Muscle layer of colon (tissue), 2 donors: ENCODE data around the gene RPL37.
"Not testable (repeated sequence)": the region's sequence is repeated elsewhere in the genome, so short reads cannot be mapped to it uniquely, and the experiment has no call there.

Experiments used
- H3K27ac ChIP-seq: one replicate; pipeline ENCODE4 v1.7.0; 2013; ENCODE audit warnings: low read depth, mild to moderate bottlenecking, low read length, moderate library complexity
- H3K27me3 ChIP-seq, 2 donors: one replicate each; pipeline ENCODE4 v1.7.0; 2013; ENCODE audit warnings: low read length in 2 of 2, mild to moderate bottlenecking in 2 of 2; ENCODE audit not compliant: insufficient read depth in 2 of 2, control insufficient read depth in 1 of 2
- H3K36me3 ChIP-seq: one replicate; pipeline ENCODE4 v1.7.0; 2013; ENCODE audit warnings: mild to moderate bottlenecking, low read length; ENCODE audit not compliant: insufficient read depth
- H3K4me1 ChIP-seq: one replicate; pipeline ENCODE4 v1.7.0; 2013; ENCODE audit warnings: mild to moderate bottlenecking, low read length; ENCODE audit not compliant: insufficient read depth
- H3K4me3 ChIP-seq, 2 donors: one replicate each; pipeline ENCODE4 v1.7.0; 2013; ENCODE audit warnings: low read length in 2 of 2, low read depth in 1 of 2, mild to moderate bottlenecking in 1 of 2, moderate library complexity in 1 of 2
- H3K9ac ChIP-seq: one replicate; pipeline ENCODE4 v1.7.0; 2013; ENCODE audit warnings: low read length
- H3K9me3 ChIP-seq: one replicate; pipeline ENCODE4 v1.7.0; 2013; ENCODE audit warnings: mild to moderate bottlenecking, low read length
- donor health status: abdominal sarcoma.
- donor health status: Adenocarcinoma of cecum.

The RPL37 gene

GRCh38 chr5:40834849-40835787 lies at the start of gene RPL37:
Gene RPL37, minus strand, starts transcription at chr5:40835222. Its CDS starts 37 bp downstream, at chr5:40835185.
- H3K4me3 ChIP-seq = peak within 1 kb of the TSS; percentile 67 to 92
- H3K9me3 ChIP-seq = no peaks in the 10 kb centered on the region
- no peaks in the 10 kb centered on the region for H3K27me3 ChIP-seq
- peak within 1 kb of the TSS; percentile 93 for H3K27ac ChIP-seq
- peaks cover 26% of the 10 kb centered on the region for H3K4me1 ChIP-seq
- peak within 1 kb of the TSS; percentile 88 for H3K9ac ChIP-seq
- peaks cover 37% of the 10 kb centered on the region for H3K36me3 ChIP-seq

GRCh38 chr5:40883051-40883450 lies 48.0 kb upstream of the RPL37 start:
- not testable (repeated sequence) for H3K9ac ChIP-seq, H3K4me1 ChIP-seq, H3K27me3 ChIP-seq, H3K9me3 ChIP-seq, H3K4me3 ChIP-seq, H3K36me3 ChIP-seq, H3K27ac ChIP-seq

- no peak overlapping the region for H3K4me3 ChIP-seq
- H3K9me3 ChIP-seq = no peaks in the 10 kb centered on the region
- no peak overlapping the region for H3K27ac ChIP-seq
- H3K4me1 ChIP-seq = no peaks in the 10 kb centered on the region
- H3K27me3 ChIP-seq = no peaks in the 10 kb centered on the region
- no peak overlapping the region for H3K9ac ChIP-seq
- no peaks in the 10 kb centered on the region for H3K36me3 ChIP-seq
Measured at GRCh38 chr5:40882291-40882690, 47.3 kb upstream of the RPL37 start.

GRCh38 chr5:40879163-40879942 lies 44.3 kb upstream of the RPL37 start:
- H3K36me3 ChIP-seq = no peaks in the 10 kb centered on the region

GRCh38 chr5:40877371-40877988 lies 42.5 kb upstream of the RPL37 start:
- Histone ChIP-seq H3K36me3 (no peaks in the 10 kb centered on the region), H3K9ac (no peak overlapping the region), H3K9me3 (no peaks in the 10 kb centered on the region), H3K4me1 (no peaks in the 10 kb centered on the region), H3K27ac (no peak overlapping the region), H3K4me3 (no peak overlapping the region), H3K27me3 (no peaks in the 10 kb centered on the region)

More at GRCh38 chr5:40879163-40879942, 44.3 kb upstream of the RPL37 start:
- H3K4me1 ChIP-seq = no peaks in the 10 kb centered on the region
- no peak overlapping the region for H3K27ac ChIP-seq
- H3K27me3 ChIP-seq = no peaks in the 10 kb centered on the region
- H3K9me3 ChIP-seq = no peaks in the 10 kb centered on the region
- no peak overlapping the region for H3K9ac ChIP-seq
- no peak overlapping the region for H3K4me3 ChIP-seq

- Histone ChIP-seq H3K9me3 (no peaks in the 10 kb centered on the region), H3K9ac (no peak overlapping the region), H3K4me1 (no peaks in the 10 kb centered on the region), H3K36me3 (no peaks in the 10 kb centered on the region), H3K27ac (no peak overlapping the region), H3K27me3 (no peaks in the 10 kb centered on the region), H3K4me3 (no peak overlapping the region)
Measured at GRCh38 chr5:40875958-40876357, 40.9 kb upstream of the RPL37 start.

GRCh38 chr5:40873286-40873880 lies 38.4 kb upstream of the RPL37 start:
- no peaks in the 10 kb centered on the region for H3K36me3 ChIP-seq
- H3K9me3 ChIP-seq = no peaks in the 10 kb centered on the region
- H3K27me3 ChIP-seq = no peaks in the 10 kb centered on the region
- no peak overlapping the region for H3K27ac ChIP-seq
- H3K4me3 ChIP-seq = no peak overlapping the region
- no peaks in the 10 kb centered on the region for H3K4me1 ChIP-seq
- H3K9ac ChIP-seq = no peak overlapping the region

GRCh38 chr5:40872253-40872652 lies 37.2 kb upstream of the RPL37 start:
- H3K27ac ChIP-seq, H3K27me3 ChIP-seq, H3K9ac ChIP-seq: not testable (repeated sequence)

GRCh38 chr5:40871177-40871576 lies 36.2 kb upstream of the RPL37 start:
- Histone ChIP-seq H3K9me3 (no peaks in the 10 kb centered on the region), H3K9ac (no peak overlapping the region), H3K4me3 (no peak overlapping the region), H3K4me1 (no peaks in the 10 kb centered on the region), H3K36me3 (no peaks in the 10 kb centered on the region), H3K27ac (no peak overlapping the region), H3K27me3 (no peaks in the 10 kb centered on the region)

More at GRCh38 chr5:40872253-40872652, 37.2 kb upstream of the RPL37 start:
- not testable (repeated sequence) for H3K4me3 ChIP-seq, H3K36me3 ChIP-seq, H3K9me3 ChIP-seq, H3K4me1 ChIP-seq

- no peak overlapping the region for H3K4me3 ChIP-seq
- H3K27ac ChIP-seq = no peak overlapping the region
- H3K36me3 ChIP-seq = no peaks in the 10 kb centered on the region
- H3K4me1 ChIP-seq = no peaks in the 10 kb centered on the region
- no peaks in the 10 kb centered on the region for H3K9me3 ChIP-seq
- no peaks in the 10 kb centered on the region for H3K27me3 ChIP-seq
- H3K9ac ChIP-seq = no peak overlapping the region
Measured at GRCh38 chr5:40869384-40869783, 34.4 kb upstream of the RPL37 start.

- Histone ChIP-seq H3K36me3 (no peaks in the 10 kb centered on the region), H3K27me3 (no peaks in the 10 kb centered on the region), H3K4me1 (no peaks in the 10 kb centered on the region), H3K9ac (no peak overlapping the region), H3K27ac (no peak overlapping the region), H3K4me3 (no peak overlapping the region), H3K9me3 (no peaks in the 10 kb centered on the region)
Measured at GRCh38 chr5:40866844-40867243, 31.8 kb upstream of the RPL37 start.
